GM23248 (cell line): ENCODE measurements around the gene UBALD1.

Experiments used
- EZH2 ChIP-seq: fragments of 200-600 bp; sonication (generic); IDR thresholded peaks from 2 replicates; pipeline ENCODE4 v1.6.1; 2018; ENCODE audit warnings: antibody characterized with exemption, mild to moderate bottlenecking; ENCODE audit not compliant: insufficient read depth, poor library complexity, severe bottlenecking
- EZH2phosphoT487 ChIP-seq: fragments of 200-600 bp; sonication (generic); IDR thresholded peaks from 2 replicates; pipeline ENCODE4 v1.6.1; 2018; ENCODE audit warnings: antibody characterized with exemption, moderate library complexity, mild to moderate bottlenecking, low read depth; ENCODE audit not compliant: insufficient read depth

DNA sequence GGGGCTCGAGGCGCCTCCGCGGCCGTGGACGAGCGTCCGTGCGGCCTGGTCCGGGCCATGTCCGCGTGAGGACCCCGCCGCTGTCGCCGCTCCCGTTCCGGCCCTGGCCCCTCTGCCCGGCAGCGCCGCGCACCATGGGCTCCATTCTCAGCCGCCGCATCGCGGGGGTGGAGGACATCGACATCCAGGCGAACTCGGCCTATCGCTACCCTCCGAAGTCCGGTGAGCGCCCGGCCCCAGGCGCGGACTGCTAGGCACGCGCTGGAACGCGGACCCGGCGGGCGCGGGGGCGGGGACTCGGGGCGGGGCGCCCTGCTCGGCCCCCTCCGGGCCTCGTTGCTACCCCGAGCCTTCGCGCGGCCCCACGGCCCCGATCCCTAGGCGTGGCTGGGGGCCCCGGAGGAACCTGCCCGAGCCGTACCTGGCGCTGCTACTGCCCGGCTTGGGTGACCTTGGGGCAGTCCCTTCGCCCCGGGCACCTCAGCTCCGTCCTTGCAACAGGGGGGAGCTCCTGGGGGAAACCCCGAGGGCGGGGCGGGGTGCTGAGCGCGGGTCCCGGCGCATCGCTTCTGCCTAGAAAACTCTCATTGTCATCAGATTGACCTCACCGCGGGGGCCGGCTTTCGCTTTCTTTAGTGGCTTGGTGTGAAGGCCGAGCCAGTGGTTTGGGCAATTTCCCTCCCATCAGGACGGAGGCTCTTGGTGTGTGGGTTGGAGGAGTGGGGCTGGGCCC lies 10.3 kb upstream of the UBALD1 start:
- TF ChIP-seq EZH2phosphoT487 (no peak), EZH2 (no peak)
